Adrenal gland (tissue), 5 donors: ENCODE results near the gene TMEM9.
A peak's percentile ranks its signal among the peaks of the same experiment; 100 is the strongest.

Experiments used
- POLR2A ChIP-seq, 2 donors: fragments of 450-650 bp; IDR thresholded peaks; one replicate each; pipeline ENCODE4 v1.6.1; 2017; ENCODE audit warnings: antibody characterized with exemption in 2 of 2, mild to moderate bottlenecking in 2 of 2, moderate library complexity in 1 of 2
- TF ChIP-seq, protein P1 (sequence below), 6 experiments: fragments of 450-650 bp in 4 of 6; fragments of 200-600 bp in 2 of 6; sonication (generic) in 1 of 6; IDR thresholded peaks; 1 replicate in 5 of 6; 2 replicates in 1 of 6; pipeline versions ENCODE4 v1.5.1 to v1.8.0; 2016 to 2021; ENCODE audit warnings: antibody characterized with exemption in 6 of 6, mild to moderate bottlenecking in 2 of 6, moderate library complexity in 1 of 6
- donor health status: DM: no; HTN: no; CAD: no.

DNA sequence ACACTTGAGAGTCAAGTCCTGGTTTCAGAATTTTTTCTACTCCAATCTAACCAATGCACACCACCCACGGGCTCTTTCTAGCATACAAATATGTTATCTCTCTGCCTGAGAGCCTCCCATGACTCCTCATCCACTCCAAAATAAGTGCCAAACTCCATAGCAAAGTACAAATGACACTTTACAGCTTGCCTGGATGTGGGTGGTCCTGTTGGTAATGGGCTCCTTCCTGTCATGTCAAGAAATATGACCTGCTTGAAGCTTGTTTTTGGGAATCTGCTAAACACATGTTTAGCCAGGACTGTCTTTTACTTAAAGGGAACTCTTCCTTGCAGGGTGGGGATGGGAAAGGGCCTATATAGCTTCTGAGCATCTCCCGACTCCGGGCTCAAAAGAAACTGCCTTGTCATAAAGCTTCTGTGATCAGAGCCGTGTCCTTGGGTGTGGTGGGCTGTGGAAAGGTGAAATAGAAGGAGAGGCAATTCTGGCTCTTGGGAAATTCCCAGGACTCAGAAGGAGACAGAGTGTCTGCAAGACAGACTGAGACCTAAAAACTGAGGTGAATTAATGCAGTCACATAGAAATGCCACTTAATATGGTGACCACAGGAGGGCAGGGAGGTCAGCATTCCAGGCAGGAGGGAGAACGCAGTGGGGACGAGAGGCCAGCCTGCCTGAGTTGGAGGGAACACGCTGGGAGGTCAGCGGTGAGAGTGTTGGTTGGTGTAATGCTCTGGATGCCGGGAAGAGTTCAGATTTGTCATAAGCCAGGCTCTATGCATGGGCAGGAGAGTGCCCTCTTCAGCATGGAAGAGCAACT, 30.2 kb upstream of the TMEM9 start:
- TF ChIP-seq, protein P1, sequence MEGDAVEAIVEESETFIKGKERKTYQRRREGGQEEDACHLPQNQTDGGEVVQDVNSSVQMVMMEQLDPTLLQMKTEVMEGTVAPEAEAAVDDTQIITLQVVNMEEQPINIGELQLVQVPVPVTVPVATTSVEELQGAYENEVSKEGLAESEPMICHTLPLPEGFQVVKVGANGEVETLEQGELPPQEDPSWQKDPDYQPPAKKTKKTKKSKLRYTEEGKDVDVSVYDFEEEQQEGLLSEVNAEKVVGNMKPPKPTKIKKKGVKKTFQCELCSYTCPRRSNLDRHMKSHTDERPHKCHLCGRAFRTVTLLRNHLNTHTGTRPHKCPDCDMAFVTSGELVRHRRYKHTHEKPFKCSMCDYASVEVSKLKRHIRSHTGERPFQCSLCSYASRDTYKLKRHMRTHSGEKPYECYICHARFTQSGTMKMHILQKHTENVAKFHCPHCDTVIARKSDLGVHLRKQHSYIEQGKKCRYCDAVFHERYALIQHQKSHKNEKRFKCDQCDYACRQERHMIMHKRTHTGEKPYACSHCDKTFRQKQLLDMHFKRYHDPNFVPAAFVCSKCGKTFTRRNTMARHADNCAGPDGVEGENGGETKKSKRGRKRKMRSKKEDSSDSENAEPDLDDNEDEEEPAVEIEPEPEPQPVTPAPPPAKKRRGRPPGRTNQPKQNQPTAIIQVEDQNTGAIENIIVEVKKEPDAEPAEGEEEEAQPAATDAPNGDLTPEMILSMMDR (IDR thresholded peaks at IDR 0.05) = peak; percentile 54 to 71 (median 62)
- no peak for TF ChIP-seq POLR2A (IDR thresholded peaks at IDR 0.05)
